Stomach (tissue), 4 donors: ENCODE data around the gene NYAP1.

Source experiments
- POLR2A ChIP-seq, 4 donors: fragments of 450-650 bp; IDR thresholded peaks; one replicate each; pipeline ENCODE4 v1.6.1; 2016; ENCODE audit warnings: antibody characterized with exemption in 4 of 4, control low read depth in 2 of 4, mild to moderate bottlenecking in 1 of 4, moderate library complexity in 1 of 4
- POLR2AphosphoS5 ChIP-seq, 3 donors: sonication (generic); formaldehyde crosslinking; IDR thresholded peaks; one replicate each; pipeline ENCODE4 v1.6.1; 2016; ENCODE audit warnings: antibody characterized with exemption in 3 of 3

GRCh38 chr7:100520138-100520537 is 36.4 kb downstream of the NYAP1 start:
- no peak for TF ChIP-seq POLR2A (IDR thresholded peaks at IDR 0.05)
- no peak for TF ChIP-seq POLR2AphosphoS5 (IDR thresholded peaks at IDR 0.05)
